Central memory CD8-positive, alpha-beta T cell (primary cell): ENCODE measurements around the gene FAM3B.
"Not testable (repeated sequence)": the region's sequence is repeated elsewhere in the genome, so short reads cannot be mapped to it uniquely, and the experiment has no call there.

ENCODE experiments used
- ATAC-seq: fragments of 150-1000 bp; cut with Tn5 transposase; replicated peaks from 2 replicates; pipeline ENCODE4 v1.10.0; 2022; ENCODE audit warnings: mild to moderate bottlenecking, moderate FRiP score, moderate number of reproducible peaks; ENCODE audit not compliant: poor library complexity, severe bottlenecking; ENCODE audit errors: extremely low read depth
- DNase-seq, 2 donors: peaks; one replicate each; pipeline ENCODE4 v3.0.0; 2021; ENCODE audit warnings: low spot score in 2 of 2
- H3K27ac Mint-ChIP-seq: one replicate; pipeline ENCODE4 v1.8.0; 2022; ENCODE audit warnings: low read depth, mild to moderate bottlenecking, moderate library complexity, mixed read lengths
- H3K27me3 Mint-ChIP-seq: one replicate; pipeline ENCODE4 v1.8.0; 2022; ENCODE audit warnings: mixed read lengths
- H3K36me3 Mint-ChIP-seq: one replicate; pipeline ENCODE4 v1.8.0; 2022; ENCODE audit warnings: mild to moderate bottlenecking, moderate library complexity, mixed read lengths; ENCODE audit not compliant: insufficient read depth
- H3K4me1 Mint-ChIP-seq: one replicate; pipeline ENCODE4 v1.8.0; 2022; ENCODE audit warnings: mixed read lengths
- H3K4me3 Mint-ChIP-seq: one replicate; pipeline ENCODE4 v1.8.0; 2022; ENCODE audit warnings: mild to moderate bottlenecking, moderate library complexity, mixed read lengths
- H3K9me3 Mint-ChIP-seq: one replicate; pipeline ENCODE4 v1.8.0; 2022; ENCODE audit warnings: mixed read lengths

Gene FAM3B

DNA sequence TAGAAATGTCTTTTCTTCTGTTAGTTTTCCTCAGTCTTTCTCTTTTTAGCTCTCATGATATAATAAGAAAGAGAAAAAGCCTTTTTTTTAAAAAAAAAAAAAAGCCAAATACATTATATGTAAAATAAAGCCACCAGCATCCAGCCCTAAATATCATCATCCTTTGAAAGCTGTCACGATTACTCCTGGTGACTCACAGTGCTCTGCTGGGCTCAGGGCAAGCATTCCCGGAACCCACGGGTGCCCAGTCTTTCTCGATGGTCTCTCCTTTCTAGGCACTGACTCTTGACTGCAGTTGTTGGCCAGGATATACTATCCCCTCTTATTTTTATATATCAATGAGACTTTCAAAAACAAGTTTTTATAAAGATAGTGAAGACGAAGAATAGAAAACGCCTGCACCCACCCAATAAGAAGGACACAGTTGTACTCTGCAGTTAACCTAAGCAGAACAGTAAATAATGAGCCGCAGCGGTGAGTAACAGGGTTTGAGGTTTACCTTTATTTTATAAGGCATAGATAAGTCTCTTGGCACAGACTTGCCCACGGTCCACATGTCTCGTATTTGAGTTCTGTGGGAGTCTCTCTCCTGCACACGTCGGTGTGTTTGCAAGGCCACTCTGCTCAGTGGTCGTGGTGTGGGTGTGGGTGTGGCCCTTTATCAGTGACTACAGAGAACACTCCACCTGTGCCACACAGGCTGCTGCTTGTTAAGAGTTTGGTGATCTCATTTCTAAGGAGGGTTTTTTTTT is 29.5 kb downstream of the FAM3B start:
- H3K4me1 Mint-ChIP-seq, result no peaks in the 10 kb centered on the region
- H3K36me3 Mint-ChIP-seq, result no peaks in the 10 kb centered on the region
- DNase-seq (no peak), ATAC-seq (no peak)
- no peak overlapping the region for H3K4me3 Mint-ChIP-seq
- H3K27me3 Mint-ChIP-seq, result peaks cover 58% of the 10 kb centered on the region
- H3K9me3 Mint-ChIP-seq, result no peaks in the 10 kb centered on the region
- no peak overlapping the region for H3K27ac Mint-ChIP-seq

- H3K27me3 Mint-ChIP-seq, result peaks cover 62% of the 10 kb centered on the region
- DNase-seq, result no peak
- no peaks in the 10 kb centered on the region for H3K4me1 Mint-ChIP-seq
- ATAC-seq, result no peak
- H3K36me3 Mint-ChIP-seq, result no peaks in the 10 kb centered on the region
- H3K4me3 Mint-ChIP-seq, result no peak overlapping the region
- H3K27ac Mint-ChIP-seq, result no peak overlapping the region
- no peaks in the 10 kb centered on the region for H3K9me3 Mint-ChIP-seq
These were observed 30.2 kb downstream of the FAM3B start for GRCh38 chr21:41346758-41347157.

- no peaks in the 10 kb centered on the region for H3K4me1 Mint-ChIP-seq
- H3K27me3 Mint-ChIP-seq, result peaks cover 52% of the 10 kb centered on the region
- ATAC-seq (no peak), DNase-seq (no peak)
- H3K9me3 Mint-ChIP-seq, result no peaks in the 10 kb centered on the region
- H3K36me3 Mint-ChIP-seq, result no peaks in the 10 kb centered on the region
- no peak overlapping the region for H3K27ac Mint-ChIP-seq
- no peak overlapping the region for H3K4me3 Mint-ChIP-seq
These were observed 31.8 kb downstream of the FAM3B start for GRCh38 chr21:41348434-41348833.

DNA sequence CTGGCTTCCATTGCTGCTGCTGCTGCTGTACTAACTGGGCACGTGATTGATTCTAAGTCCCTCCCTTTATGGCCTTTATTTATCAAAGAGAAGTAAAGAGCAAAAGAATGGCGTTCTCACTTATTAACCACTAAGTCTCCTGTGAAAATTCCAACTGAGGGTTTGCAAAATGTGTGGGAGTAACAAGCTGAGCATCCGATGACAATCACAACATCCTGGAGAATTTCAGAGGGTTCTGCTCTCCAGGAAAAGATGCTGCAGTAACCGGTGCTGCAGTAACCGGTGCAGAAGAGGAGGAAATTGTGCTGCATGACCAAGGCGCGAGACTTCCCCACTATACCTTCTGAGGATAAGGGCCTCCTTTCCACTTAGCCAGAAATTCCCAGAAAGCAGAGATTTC is 32.5 kb downstream of the FAM3B start:
- no peaks in the 10 kb centered on the region for H3K36me3 Mint-ChIP-seq
- no peaks in the 10 kb centered on the region for H3K9me3 Mint-ChIP-seq
- DNase-seq (no peak), ATAC-seq (no peak)
- H3K4me3 Mint-ChIP-seq, result no peak overlapping the region
- peaks cover 45% of the 10 kb centered on the region for H3K27me3 Mint-ChIP-seq
- no peak overlapping the region for H3K27ac Mint-ChIP-seq
- H3K4me1 Mint-ChIP-seq, result no peaks in the 10 kb centered on the region

- Mint-ChIP-seq H3K9me3 (no peaks in the 10 kb centered on the region), H3K4me1 (no peaks in the 10 kb centered on the region), H3K27me3 (peaks cover 39% of the 10 kb centered on the region), H3K27ac (no peak overlapping the region), H3K4me3 (no peak overlapping the region), H3K36me3 (no peaks in the 10 kb centered on the region)
- no peak for DNase-seq
- ATAC-seq, result no peak
These were observed 33.2 kb downstream of the FAM3B start for GRCh38 chr21:41349619-41350390.

- Mint-ChIP-seq H3K4me3 (no peak overlapping the region), H3K27ac (no peak overlapping the region), H3K27me3 (peaks cover 36% of the 10 kb centered on the region), H3K4me1 (no peaks in the 10 kb centered on the region), H3K9me3 (no peaks in the 10 kb centered on the region), H3K36me3 (no peaks in the 10 kb centered on the region)
- no peak for ATAC-seq
- no peak for DNase-seq
These were observed 34.0 kb downstream of the FAM3B start for GRCh38 chr21:41350436-41351155.

- Mint-ChIP-seq H3K9me3 (no peaks in the 10 kb centered on the region), H3K4me3 (no peak overlapping the region), H3K27ac (no peak overlapping the region), H3K27me3 (no peaks in the 10 kb centered on the region), H3K36me3 (peaks cover 19% of the 10 kb centered on the region), H3K4me1 (peaks cover 11% of the 10 kb centered on the region)
- no peak for DNase-seq
- ATAC-seq, result no peak
These were observed 40.9 kb downstream of the FAM3B start for GRCh38 chr21:41357546-41357945.

GRCh38 chr21:41358193-41359166 is 41.9 kb downstream of the FAM3B start:
- Mint-ChIP-seq H3K4me3 (no peak overlapping the region), H3K9me3 (no peaks in the 10 kb centered on the region), H3K27me3 (no peaks in the 10 kb centered on the region), H3K27ac (no peak overlapping the region), H3K36me3 (peaks cover 24% of the 10 kb centered on the region), H3K4me1 (peaks cover 19% of the 10 kb centered on the region)
- DNase-seq (no peak), ATAC-seq (no peak)

DNA sequence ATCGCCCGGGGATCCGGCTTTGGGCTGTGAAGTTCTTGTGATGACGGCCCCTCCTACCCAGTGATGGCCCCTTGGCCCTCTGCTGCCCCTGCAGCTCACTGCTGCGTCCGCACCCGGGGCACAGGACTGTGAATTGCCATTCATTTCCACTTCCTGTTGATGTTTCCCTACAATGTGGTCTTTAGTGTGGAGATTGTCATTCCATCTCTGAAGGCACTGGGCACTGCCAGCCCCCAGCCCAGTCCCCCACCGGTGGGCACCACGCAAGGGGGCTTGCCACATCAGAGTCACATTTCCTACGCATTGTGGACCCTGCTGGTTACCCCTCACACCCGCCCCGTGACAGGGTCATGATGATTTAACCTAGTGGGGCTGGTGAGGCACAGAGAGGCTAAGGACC is 42.7 kb downstream of the FAM3B start:
- Mint-ChIP-seq H3K36me3 (peaks cover 27% of the 10 kb centered on the region), H3K27ac (peak overlapping the region; percentile 44), H3K27me3 (no peaks in the 10 kb centered on the region), H3K9me3 (no peaks in the 10 kb centered on the region), H3K4me3 (no peak overlapping the region), H3K4me1 (peaks cover 24% of the 10 kb centered on the region)
- no peak for ATAC-seq
- DNase-seq, result peak in 1 of 2 donors; percentile 10

DNA sequence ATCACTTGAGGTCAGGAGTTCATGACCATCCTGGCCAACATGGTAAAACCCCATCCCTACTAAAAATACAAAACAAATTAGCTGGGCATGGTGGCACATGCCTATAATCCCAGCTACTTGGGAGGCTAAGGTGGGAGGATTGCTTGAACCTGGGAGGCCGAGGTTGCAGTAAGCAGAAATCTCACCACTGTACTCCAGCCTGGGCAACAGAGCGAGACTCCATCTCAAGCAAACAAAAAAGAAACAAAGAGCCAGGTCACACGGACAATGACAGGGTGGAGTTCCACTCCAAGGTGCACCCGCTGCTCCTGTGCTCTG is 43.1 kb downstream of the FAM3B start:
- not testable (repeated sequence) for DNase-seq, H3K27me3 Mint-ChIP-seq, H3K9me3 Mint-ChIP-seq, H3K4me3 Mint-ChIP-seq, ATAC-seq
- Mint-ChIP-seq H3K4me1 (peaks cover 26% of the 10 kb centered on the region), H3K27ac (peak overlapping the region; percentile 44), H3K36me3 (peaks cover 27% of the 10 kb centered on the region)

DNA sequence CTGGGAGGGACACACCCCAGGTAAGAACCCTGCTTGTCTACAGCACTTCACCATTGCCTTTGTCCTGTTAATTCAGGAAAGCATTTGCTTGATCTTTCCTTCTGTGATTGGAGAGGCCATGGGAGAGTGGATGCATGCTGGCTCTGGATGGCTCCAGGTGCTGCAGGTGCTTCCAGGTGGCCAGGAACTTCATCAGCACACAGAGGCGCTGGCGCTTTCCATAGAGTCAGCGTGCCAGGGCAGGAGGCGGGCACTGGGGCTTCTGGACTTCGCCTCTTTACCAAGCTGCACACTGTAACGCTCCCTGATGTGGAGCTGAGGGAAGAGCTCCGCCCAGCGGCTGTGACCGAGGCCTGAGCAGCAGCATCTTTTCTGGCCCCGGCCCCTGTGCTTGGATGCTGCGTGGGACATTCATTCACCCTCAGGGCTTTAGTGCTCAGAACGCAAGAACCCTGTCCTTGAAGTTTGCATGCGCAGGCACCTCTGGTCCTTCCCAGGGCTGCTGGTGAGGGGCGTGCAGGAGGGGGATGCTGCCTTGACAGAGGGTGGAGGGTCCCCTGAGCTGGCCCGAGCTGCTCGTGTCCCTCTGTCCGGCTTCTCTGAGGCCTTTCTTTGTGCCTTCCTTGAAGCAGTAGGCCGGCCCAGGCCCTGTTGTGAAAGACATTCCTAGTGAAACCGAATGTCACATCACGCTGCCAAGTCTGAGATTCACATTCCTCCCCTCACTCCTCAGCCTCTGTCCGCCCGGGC is 43.6 kb downstream of the FAM3B start:
- Mint-ChIP-seq H3K27ac (peak overlapping the region; percentile 100), H3K27me3 (no peaks in the 10 kb centered on the region), H3K36me3 (peaks cover 27% of the 10 kb centered on the region), H3K9me3 (no peaks in the 10 kb centered on the region), H3K4me1 (peaks cover 31% of the 10 kb centered on the region), H3K4me3 (peak overlapping the region; percentile 93)
- DNase-seq (no peak), ATAC-seq (no peak)
